Stimulated activated CD4-positive, alpha-beta T cell treated with anti-CD3 and anti-CD28 coated beads, Interleukin-4, amount 100 ng/mL, for 4 hours (primary cell): ENCODE results near the gene TP73.

Experiments
- DNase-seq, 2 experiments: peaks; one replicate each; pipeline ENCODE4 v3.0.0-alpha.2; 2020

The TP73 gene

GRCh38 chr1:3771108-3772026 is 119.1 kb downstream of the TP73 start:
- DNase-seq, result no peak

GRCh38 chr1:3772027-3772714 is 119.9 kb downstream of the TP73 start:
- DNase-seq, result peak; percentile 83 to 87

DNA sequence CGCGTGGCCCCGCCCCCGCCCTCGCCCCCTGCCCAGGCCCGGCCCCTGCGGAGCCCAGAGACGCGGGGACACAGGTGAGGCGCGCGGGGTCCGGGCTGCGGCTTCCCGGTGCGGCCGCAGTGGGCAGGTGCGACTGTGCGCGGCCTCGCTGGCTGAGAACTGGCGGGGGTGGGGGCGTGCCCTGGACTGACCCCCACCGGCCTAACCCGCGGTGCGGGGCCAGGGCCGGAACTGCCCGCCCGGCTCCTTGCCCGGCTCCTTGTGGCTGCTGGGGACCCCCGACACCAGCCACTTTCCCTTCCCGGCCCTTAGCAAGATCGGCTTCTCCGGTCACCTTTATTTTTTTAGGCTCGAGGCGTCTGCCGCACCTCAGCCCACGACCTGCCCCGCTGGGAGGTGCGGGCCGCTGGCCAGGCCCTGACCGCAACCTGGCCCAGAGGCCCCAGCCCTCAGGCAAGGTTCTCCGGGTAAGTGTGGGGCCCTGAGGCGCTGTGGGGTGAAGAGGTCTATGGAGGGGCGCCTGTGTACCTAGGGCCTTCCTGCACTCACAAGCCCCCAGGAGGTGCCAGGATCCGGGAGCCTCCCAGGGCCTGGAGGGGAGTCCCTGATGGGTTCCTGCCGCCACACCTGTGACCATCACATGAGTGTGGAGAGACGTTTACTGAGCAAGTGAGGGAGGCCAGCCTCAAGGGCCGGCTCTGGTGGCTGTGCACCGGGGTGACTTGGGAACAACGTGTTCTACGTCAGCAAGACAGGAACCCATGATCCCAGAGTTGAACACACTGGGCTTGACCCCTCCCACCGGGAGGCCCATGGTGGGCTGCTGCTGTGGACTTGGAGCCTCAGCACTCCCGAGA is 120.6 kb downstream of the TP73 start, which contains the start of gene SMIM1:
TSS of gene SMIM1 (plus strand) at position 35 of the 857 bp plus-strand sequence. CDS start 2,625 bp downstream, outside the sequence.
- DNase-seq, result no peak

DNA sequence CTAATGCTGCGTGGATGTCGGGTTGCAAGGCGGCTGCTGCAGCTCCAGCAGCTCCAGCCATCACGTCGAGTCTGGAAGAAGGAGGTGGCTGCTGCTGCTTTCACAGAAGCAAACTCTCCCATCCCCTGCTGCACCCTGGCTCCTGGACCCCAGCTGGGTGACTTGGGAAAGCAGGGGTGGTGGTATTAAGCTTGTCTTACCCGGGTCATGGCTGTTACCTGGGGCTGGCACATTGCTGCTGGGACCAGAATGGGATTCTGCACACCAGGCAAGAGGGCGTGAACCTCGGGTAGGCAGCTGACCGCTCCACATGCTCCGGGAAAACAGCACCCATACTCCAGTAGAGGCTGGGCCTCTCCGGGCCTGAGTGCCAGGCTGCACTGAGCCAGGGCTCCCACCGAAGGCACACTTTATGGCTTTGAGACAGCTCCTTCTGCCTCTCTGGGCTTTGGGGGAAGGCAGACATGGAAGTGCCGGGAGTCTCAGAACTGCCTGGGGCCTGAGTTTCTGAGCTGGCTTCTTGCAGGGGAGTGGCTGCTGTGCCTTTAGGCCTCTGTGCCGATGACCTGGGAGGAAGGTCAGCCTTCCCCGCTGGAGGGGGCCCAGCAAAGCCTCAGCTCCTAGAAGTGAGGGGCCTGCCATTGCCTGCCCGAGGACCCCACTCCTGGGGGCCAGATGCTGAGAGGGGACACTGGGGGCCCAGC is 121.4 kb downstream of the TP73 start:
- no peak for DNase-seq

GRCh38 chr1:3774276-3774945 is 122.1 kb downstream of the TP73 start:
- DNase-seq, result no peak

DNA sequence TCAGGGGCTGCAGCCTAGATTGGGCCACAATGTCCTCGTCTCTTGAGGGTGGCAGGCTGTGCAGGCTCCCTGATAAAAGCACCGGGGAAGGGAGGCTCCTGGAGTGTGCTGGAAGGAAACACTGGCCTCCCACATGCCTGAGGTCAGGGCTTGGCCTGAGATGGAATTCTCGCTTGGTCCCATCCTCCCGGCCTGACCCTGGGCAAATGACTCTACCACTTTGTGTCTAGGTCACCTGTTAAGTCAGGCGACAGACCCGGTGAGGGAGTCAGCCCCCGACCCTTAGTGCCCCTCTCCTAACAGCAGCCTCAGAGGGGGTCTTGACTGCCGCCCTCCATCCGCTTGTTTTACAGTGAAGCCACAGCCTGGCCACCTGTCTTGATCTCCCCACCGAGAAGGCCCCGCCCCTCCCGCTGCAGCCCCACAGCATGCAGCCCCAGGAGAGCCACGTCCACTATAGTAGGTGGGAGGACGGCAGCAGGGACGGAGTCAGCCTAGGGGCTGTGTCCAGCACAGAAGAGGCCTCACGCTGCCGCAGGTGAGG is 122.7 kb downstream of the TP73 start:
- no peak for DNase-seq

DNA sequence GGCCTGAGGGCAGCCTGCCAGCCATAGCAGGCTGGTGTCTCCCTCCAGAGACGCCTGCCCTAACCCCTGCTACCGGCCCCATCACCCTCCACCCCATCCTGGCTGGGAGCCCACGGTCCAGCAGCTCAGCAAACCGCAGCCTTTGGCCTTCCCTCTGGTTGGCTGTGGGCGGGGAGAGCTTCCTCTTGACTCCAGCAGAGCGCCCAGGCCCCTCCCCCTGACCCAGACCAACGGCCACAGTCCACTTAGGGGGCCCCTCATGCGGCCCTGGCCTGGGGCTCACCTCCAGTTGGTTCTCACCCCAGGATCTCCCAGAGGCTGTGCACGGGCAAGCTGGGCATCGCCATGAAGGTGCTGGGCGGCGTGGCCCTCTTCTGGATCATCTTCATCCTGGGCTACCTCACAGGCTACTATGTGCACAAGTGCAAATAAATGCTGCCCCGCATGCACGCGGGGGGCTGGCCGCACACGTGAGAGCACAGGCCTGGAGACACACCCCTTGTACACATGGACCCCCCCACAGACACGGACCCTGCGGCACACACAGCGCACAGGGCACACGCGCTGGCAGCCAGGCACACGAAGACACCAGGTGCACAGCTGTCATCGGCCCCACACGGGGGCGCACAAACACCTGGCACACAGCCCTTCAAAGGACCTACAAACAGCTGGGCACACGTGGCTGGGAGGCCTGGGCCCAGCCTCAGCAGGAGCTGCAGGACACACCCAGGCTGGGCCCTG is 123.3 kb downstream of the TP73 start:
- DNase-seq, result peak; percentile 38 to 49

DNA sequence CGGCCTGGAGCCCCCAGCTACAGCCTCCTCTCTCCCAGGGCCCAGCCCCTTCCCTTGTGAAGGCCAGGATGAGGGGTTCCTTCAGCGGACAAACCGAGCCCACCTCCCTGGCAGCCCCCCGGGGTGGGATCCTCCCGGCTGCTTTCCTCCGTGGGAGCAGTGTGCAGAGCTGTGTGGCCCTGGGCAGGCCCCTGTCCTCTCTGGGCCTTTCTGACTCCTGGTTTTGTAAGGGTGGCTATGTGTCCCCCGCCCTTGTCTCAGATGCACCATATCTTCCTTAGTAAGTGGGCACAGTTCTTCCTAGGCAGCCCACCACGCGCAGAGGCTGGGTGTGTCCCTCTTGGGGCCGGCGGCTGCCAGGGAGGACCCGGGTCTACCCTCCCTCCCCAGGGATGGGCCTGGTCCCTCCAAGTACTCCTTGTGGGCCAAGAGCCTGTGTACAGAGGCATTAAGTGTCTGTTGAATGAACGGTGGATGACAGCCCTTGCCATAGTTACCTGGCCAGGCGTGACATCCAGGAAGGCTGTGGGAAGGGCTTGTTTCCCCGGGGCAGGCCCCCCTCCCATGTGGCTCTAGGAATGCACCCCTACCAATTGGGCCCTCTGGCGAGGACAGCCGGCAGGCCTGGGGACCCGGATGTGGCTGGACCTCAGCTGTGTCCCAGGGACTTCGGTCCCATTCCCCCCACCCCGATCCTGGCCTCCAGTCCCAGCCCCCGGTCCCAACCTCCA is 124.1 kb downstream of the TP73 start:
- no peak for DNase-seq

GRCh38 chr1:3777078-3777547 is 124.8 kb downstream of the TP73 start:
- DNase-seq, result no peak

GRCh38 chr1:3777647-3778589 is 125.6 kb downstream of the TP73 start:
- no peak for DNase-seq

DNA sequence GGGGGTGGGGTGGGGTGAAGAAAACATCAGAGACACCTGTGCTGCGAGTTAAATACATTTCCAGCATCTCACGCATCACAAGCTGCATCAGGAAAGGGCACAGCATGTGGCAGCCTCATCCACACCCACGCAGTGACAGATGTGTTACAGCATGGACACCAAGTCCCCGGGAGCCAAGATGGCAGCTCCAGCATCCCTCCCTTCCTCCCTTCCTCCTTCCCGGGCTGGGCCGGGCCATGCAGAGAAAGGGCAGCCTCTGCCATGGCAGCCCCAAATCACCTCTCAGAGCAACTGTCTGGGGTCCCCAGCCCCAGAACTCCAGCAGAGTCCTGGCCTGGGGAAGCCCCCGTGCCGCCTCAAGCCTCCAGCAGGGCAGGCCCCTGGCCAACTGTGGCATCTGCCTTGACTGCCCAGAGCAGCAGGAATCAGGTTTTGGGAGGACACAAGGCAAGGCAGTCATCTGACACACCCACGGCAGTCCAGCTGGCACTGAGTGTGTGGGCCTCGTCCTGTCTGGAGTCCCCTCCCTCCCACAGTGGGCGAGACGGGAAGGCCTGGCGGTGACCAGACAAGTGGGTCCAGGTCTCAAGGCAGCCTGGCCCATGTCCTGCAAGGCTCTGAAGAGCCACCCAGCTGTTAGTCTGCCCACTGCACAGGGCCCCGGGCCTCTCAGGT is 126.4 kb downstream of the TP73 start:
- DNase-seq, result no peak

DNA sequence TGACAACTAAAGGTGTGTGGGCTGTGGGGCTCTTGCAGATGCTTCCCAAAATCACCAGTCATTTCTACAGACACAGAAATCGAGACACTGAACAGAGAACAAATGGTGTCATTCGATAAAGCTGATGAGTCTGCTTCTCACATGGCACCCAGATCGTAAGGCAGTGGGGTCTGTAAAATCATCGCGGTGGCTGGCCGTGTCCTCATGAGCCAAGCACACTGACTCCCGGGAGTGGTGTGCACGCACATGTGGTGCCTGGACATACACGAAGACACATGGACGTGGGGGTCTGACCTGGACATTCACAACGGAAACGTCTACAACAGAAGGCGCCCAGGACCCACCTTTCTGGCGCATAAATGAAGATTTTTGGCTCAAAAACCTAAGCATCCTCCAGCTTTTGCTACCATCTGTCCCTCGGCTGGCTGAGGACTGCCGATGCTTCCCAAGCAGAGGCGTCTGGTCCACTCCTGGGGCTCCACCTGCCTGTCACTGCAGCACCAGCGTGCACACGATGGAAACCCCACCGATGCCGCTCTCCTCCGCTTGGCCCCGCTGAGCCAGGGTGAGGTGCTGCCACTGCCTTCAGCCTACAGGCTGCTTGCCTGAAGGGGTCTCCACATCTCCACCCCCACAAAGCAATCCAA is 127.1 kb downstream of the TP73 start:
- DNase-seq, result no peak

DNA sequence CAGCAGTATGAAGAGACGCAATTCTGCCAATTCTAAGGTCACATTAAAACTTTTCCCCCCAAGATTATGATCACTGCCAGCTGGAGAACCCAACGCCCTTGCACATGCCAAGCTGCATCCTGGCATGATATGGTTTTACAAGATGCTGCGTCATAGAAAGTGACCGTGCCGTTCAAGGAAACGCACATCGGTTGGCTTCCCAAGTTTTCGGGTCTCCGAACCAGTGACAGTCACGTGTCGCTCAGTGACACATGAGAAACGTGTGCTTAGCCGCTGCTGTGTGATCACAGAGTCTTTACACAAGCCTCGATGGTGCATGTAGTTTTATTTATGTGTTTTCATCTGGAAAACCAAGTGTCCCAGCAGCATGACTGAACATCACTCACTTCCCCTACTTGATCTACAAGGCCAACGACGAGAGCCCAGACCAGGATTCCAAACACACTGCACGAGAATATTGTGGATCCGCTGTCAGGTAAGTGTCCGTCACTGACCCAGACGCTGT is 127.6 kb downstream of the TP73 start:
- no peak for DNase-seq

GRCh38 chr1:3780901-3781300 is 128.6 kb downstream of the TP73 start:
- DNase-seq, result no peak

DNA sequence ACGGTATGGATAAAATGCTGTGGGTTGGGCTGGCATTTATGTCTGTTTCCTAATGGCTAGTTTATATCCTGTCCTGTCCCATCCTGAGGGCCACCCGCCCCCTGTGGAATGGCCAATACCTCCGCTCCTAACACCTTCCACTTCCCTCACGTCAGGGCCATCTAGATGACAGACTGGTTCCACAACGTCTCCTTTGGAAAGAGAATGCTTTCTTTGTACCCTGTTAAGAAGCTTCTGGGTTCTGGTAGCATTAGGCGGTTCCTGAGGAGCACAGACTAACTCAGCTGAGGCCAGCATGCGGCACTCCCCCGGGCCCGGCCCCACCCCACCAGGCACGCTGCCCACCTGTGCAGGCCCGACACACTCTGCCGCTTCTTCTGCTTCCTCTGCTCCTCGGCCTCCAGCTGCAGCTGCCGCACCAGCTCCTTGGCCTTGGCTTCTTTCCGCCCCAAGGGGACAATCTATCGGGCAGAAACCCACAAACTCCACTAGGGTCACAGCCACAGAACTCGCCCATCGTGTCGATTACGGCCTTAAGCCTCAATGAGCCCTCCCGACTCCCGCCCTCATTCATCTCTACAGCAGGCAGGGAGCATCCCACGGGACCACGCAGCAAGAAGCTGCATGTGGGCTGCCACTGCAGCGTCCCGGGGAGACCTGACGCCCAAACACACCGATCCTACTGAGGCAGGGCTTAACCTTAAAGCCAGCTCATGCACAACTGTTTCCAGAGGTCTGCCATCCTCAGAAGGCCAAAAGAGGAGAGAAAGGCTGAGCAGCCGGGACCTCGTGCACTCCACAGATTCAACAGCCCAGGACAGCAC is 131.5 kb downstream of the TP73 start:
- no peak for DNase-seq

DNA sequence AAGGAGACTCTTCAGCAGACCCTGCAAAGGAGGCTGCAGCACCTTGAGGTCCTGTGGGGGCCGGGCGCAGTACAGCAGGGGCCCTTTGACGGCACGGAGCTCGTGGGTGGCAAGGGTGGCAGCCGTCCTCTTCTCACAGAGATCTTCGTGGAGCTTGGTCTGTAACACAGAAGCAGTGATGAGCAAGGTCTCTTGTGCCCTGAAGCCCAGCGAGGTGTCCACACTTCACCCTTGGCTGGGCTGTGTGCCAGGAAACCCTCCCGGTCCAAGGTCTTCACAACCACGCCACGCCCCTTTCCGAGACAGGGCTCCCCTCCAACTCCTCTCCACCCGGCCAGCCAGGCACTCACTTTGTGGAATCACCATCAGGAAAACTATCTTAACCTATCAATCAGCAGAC is 132.7 kb downstream of the TP73 start:
- DNase-seq, result no peak
